Upper lobe of left lung (tissue), 4 donors: ENCODE data around the gene TCHP.

Source experiments
- CTCF ChIP-seq, 6 experiments: fragments of 450-650 bp in 4 of 6; fragments of 200-600 bp in 2 of 6; sonication (generic) in 2 of 6; IDR thresholded peaks; one replicate each; pipeline ENCODE4 v1.5.1; 2016 to 2019; ENCODE audit warnings: antibody characterized with exemption in 6 of 6
- POLR2A ChIP-seq, 4 donors: fragments of 450-650 bp; IDR thresholded peaks; one replicate each; pipeline ENCODE4 v1.5.1; 2016 to 2017; ENCODE audit warnings: antibody characterized with exemption in 4 of 4, mild to moderate bottlenecking in 2 of 4

- TF ChIP-seq CTCF (IDR thresholded peaks at IDR 0.05) (no peak), POLR2A (IDR thresholded peaks at IDR 0.05) (no peak)
These were observed 10.9 kb downstream of the TCHP start for GRCh38 chr12:109910969-109911348.
